ENCODE results near the gene TIMP3. TPM values are rescaled to one million over a fixed set of nuclear protein-coding genes. Genes with fewer than 3 reads are reported as not detected.

TIMP3 gene
- 100 to 1,000 TPM; 196 to 659 (median 531) TPM for total RNA-seq

GRCh38 chr22:32801537-32802236 lies at the start of gene TIMP3:
Gene TIMP3 (plus strand): TSS chr22:32801705. CDS start chr22:32802002, 297 bp downstream.
- no peaks in the 10 kb centered on the region for H3K9me3 ChIP-seq
- ATAC-seq (ENCODE audit: low FRiP score in 2 of 2): peak; percentile 87 to 89
- peak within 1 kb of the TSS; percentile 49 to 95 (median 85) for H3K4me3 ChIP-seq
- TF ChIP-seq POLR2AphosphoS5 (IDR thresholded peaks at IDR 0.05) (peak; percentile 97 to 98), EP300 (IDR thresholded peaks at IDR 0.05) (peak in 1 of 4 donors; percentile 38), CTCF (IDR thresholded peaks at IDR 0.05) (peak in 1 of 6 experiments; percentile 41), POLR2A (IDR thresholded peaks at IDR 0.05) (peak; percentile 77 to 99 (median 94))
- H3K27me3 ChIP-seq: peaks cover 0 to 17% (median 4%) of the 10 kb centered on the region in 4 donors
- peak within 1 kb of the TSS; percentile 88 to 92 (median 90) for H3K27ac ChIP-seq
- H3K4me1 ChIP-seq: peaks cover 4 to 23% (median 14%) of the 10 kb centered on the region in 4 donors
- H3K36me3 ChIP-seq: peaks cover 0 to 24% (median 0%) of the 10 kb centered on the region in 4 donors
- peak; percentile 74 to 96 for DNase-seq
- 0 to 1% methylated on average over 14 to 25 of the region's 72 CpGs for WGBS, 2 donors

- Histone ChIP-seq H3K4me3 (no peak overlapping the region), H3K27me3 (no peaks in the 10 kb centered on the region), H3K36me3 (no peaks in the 10 kb centered on the region), H3K4me1 (peaks cover 0 to 16% (median 13%) of the 10 kb centered on the region in 4 donors), H3K9me3 (no peaks in the 10 kb centered on the region), H3K27ac (no peak overlapping the region)
- no peak for DNase-seq
- WGBS, 2 donors: 82 to 83% methylated on average over 9 of the region's 9 CpGs
- no peak for TF ChIP-seq EP300 (IDR thresholded peaks at IDR 0.05)
- no peak for TF ChIP-seq POLR2AphosphoS5 (IDR thresholded peaks at IDR 0.05)
- no peak for TF ChIP-seq POLR2A (IDR thresholded peaks at IDR 0.05)
- no peak for TF ChIP-seq CTCF (IDR thresholded peaks at IDR 0.05)
- ATAC-seq (ENCODE audit: low FRiP score in 2 of 2): no peak
Observed at GRCh38 chr22:32752326-32752725, 49.2 kb upstream of the TIMP3 start.

GRCh38 chr22:32752816-32753520 lies 48.5 kb upstream of the TIMP3 start:
- Histone ChIP-seq H3K4me1 (peaks cover 0 to 16% (median 13%) of the 10 kb centered on the region in 4 donors), H3K4me3 (no peak overlapping the region), H3K9me3 (no peaks in the 10 kb centered on the region), H3K36me3 (no peaks in the 10 kb centered on the region), H3K27ac (peak overlapping the region in 1 of 4 donors; percentile 5), H3K27me3 (no peaks in the 10 kb centered on the region)
- no peak for TF ChIP-seq POLR2A (IDR thresholded peaks at IDR 0.05)
- no peak for TF ChIP-seq CTCF (IDR thresholded peaks at IDR 0.05)
- TF ChIP-seq EP300 (IDR thresholded peaks at IDR 0.05): no peak
- TF ChIP-seq POLR2AphosphoS5 (IDR thresholded peaks at IDR 0.05): no peak
- peak in 1 of 2 donors; percentile 24 for ATAC-seq (ENCODE audit: low FRiP score in 2 of 2)
- WGBS, 2 donors: 69 to 78% methylated on average over 8 to 11 of the region's 11 CpGs
- no peak for DNase-seq

- H3K4me1 ChIP-seq: peaks cover 0 to 16% (median 13%) of the 10 kb centered on the region in 4 donors
- H3K36me3 ChIP-seq: no peaks in the 10 kb centered on the region
- ATAC-seq (ENCODE audit: low FRiP score in 2 of 2) (no peak), DNase-seq (no peak)
- H3K27ac ChIP-seq: peak overlapping the region in 1 of 4 donors; percentile 5
- WGBS, 2 donors: 86 to 96% methylated on average over 6 of the region's 6 CpGs
- H3K9me3 ChIP-seq: no peaks in the 10 kb centered on the region
- TF ChIP-seq CTCF (IDR thresholded peaks at IDR 0.05) (no peak), POLR2AphosphoS5 (IDR thresholded peaks at IDR 0.05) (no peak), EP300 (IDR thresholded peaks at IDR 0.05) (no peak), POLR2A (IDR thresholded peaks at IDR 0.05) (no peak)
- no peaks in the 10 kb centered on the region for H3K27me3 ChIP-seq
- H3K4me3 ChIP-seq: no peak overlapping the region
Observed at GRCh38 chr22:32753591-32753990, 47.9 kb upstream of the TIMP3 start.

Data from upper lobe of left lung (tissue), 6 donors.